NCI-H2029 (cell line): ENCODE data around the gene CNOT3.
A peak's percentile ranks its signal among the peaks of the same experiment; 100 is the strongest.

Experiments
- DNase-seq: peaks from one replicate; lab custom pipeline; 2025; lab: John Stamatoyannopoulos, UW

CNOT3 gene

DNA sequence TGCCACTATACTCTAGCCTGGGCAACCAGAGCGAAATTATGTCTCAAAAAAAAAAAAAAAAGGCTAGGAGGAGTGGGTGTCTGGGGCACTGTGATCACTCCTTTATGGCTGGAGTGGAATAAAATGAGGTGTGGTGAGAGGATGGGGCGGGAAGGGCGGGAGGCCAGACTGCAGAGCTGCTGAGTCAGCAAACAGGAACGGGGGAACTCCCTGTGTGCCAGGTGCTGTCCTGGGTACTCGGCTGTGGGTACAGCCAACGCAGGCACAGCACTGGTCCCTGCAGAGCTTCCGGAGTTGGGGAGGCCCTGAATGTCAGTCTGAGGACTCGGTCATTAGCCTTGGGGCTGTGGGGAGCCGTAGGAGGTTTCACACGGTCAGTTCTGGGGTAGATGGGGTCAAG is 16.3 kb upstream of the CNOT3 start:
- no peak for DNase-seq

DNA sequence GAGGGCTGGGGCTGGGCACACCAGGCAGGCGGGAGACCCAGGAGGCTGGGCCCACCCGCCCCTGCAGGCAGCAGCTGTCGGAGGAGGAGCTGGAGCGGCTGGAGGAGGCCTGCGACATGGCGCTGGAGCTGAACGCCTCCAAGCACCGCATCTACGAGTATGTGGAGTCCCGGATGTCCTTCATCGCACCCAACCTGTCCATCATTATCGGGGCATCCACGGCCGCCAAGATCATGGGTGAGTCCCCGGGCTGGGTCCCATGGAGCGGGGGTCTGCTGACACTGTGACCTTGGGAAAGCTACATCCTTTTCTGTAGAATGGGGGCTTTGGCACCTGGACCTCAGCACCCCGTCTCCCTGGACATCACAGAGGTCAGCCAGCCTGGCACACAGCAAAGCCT is 13.9 kb upstream of the CNOT3 start:
- no peak for DNase-seq

DNA sequence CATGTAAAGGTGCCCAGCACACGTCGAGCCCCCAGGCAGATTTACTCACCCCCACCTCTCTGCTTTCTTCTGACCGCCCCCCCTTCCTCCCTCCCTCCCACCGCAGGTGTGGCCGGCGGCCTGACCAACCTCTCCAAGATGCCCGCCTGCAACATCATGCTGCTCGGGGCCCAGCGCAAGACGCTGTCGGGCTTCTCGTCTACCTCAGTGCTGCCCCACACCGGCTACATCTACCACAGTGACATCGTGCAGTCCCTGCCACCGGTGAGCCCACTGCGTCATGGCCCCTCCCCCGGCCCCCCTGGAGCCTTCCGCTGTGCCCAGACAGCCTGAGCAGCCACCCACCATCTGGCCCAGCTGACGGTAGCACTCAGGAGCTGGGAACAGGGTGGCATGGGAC is 13.2 kb upstream of the CNOT3 start:
- DNase-seq = no peak

DNA sequence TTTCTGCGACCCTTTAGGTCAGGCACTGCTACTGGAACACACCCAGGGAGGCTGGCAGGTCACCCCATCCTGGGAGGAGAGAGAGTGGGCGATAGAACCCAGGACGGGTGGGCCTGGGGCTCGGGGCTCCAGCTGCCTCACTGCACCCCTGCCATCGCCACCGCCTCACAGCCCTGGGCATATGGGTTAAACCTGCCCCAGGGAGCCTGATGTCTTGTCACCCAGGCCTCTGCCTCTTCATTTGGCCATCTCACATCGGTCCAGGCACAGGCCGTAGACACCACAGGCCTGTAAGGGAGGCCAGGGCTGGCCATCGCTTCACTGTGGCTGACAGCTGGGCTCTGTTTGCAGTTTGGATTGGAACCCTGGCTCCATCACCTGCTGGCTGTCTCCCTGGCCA is 11.8 kb upstream of the CNOT3 start:
- no peak for DNase-seq

DNA sequence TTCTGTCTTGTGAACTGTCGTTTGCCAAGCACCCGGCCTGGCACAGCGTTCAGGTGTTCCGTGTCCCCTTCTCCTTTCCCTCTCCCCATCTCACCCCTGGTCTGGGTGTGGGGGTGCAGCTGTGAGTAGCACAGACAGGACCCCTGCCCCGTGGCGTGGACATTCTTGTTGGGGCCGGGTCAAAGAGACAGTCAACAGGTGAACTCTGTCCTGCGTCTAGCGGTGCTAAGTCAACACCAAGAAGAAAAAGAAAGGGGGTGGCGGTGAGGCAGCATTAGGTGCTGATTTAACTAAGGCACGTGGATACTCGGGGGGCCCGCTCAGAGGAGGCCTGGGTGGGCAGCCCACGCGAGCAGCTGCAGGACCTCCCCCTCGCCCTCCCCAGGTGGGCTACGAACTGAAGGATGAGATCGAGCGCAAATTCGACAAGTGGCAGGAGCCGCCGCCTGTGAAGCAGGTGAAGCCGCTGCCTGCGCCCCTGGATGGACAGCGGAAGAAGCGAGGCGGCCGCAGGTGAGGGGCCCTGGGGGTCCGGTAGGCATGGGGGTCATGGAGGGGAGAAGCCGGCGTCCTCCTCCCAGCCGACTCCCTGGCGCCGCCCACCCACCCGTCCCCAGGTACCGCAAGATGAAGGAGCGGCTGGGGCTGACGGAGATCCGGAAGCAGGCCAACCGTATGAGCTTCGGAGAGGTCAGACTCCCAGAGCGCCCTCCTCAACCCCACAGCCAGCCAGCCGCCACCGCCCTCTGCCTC is 9.7 kb upstream of the CNOT3 start:
- DNase-seq = no peak

DNA sequence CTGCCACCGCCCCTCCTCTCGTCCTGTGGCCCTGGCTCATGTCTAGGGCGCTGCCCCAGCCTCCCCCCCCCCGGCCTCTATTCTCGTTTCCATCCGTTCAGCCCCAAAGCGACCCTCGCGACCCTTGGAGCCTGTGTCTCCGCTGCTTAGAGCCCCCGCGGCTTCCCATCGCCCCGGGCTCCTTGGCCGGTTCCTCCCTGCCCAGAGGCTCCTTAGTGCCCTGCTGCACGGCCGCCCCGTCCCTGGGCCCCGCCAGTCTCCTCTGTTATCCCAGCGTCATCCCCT is 9.2 kb upstream of the CNOT3 start:
- DNase-seq = no peak

DNA sequence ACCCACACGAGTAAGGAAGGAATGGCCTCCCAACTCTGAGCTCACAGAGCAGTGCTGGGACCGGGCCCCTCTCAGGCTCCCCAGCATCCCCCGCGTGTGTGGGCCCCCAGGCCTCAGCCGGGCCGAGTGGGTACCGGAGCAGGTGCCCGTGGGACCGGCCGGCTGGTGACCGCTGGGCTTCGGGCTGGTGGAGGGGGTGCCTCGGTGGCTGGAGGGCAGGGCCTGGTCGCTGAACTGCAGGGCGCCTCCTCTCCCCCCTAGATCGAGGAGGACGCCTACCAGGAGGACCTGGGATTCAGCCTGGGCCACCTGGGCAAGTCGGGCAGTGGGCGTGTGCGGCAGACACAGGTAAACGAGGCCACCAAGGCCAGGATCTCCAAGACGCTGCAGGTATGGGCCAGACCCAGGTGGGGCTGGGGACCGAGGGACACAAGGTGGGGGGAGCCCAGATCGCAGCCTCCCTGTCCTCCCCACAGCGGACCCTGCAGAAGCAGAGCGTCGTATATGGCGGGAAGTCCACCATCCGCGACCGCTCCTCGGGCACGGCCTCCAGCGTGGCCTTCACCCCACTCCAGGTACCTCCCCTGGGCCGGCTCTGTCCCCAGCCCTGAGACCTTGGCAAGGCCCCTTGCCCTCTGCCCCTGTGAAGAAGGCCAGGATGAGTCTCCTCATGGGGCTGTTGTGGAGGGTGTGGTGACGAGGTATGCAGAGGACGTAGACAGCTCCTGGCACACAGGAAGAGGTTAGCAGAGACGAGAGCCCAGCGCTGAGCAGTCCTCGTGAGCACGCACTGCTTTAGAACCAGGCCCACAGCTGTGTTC is 8.6 kb upstream of the CNOT3 start:
- DNase-seq = no peak

DNA sequence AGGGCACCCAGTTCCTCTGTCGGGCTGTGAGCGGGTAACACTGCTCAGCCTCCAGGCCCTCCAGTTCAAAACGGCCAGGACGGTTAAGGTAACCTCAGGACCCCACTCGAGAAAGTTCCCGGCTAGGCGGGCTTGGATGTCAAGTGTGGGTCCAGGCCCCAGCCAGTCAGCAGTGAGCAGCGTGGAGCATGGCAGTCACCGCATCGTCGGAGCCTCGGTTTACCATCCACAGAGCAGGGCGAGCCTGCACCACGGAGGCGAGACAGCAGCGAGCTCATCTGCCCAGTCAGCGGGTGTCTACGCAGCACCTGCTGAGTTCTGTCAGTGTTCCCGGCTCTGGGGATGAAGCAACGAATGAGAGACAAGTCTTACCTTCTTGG is 8.0 kb upstream of the CNOT3 start:
- no peak for DNase-seq

DNA sequence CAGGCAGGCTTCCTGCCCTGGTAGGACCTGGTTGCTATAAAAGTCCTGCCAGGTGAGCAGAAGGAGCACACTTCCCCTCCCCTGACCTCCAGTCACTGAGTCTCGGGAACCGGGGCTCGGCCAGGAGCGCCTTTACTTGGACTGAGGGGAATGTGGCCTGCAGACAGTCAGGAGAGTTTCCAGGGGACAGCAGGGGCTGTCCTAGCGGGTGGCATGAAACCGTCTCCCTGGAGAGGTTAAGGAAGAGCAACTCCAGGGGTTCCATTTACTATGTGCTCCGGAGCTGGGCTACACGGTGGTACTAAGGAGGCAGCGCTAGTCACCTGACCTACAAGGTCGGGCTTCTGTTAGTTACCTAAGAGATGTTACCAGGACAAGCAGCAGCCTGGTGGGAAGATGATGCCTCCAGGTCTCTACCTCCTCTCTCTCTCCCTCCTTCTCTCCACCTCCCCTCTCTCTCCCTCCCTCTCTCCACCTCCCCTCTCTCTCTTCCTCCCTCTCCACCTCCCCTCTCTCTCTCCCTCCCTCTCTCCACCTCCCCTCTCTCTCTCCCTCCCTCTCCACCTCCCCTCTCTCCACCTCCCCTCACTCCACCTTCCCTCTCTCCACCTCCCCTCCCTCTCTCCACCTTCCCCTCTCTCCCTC is 4.1 kb upstream of the CNOT3 start:
- DNase-seq = peak; percentile 30

DNA sequence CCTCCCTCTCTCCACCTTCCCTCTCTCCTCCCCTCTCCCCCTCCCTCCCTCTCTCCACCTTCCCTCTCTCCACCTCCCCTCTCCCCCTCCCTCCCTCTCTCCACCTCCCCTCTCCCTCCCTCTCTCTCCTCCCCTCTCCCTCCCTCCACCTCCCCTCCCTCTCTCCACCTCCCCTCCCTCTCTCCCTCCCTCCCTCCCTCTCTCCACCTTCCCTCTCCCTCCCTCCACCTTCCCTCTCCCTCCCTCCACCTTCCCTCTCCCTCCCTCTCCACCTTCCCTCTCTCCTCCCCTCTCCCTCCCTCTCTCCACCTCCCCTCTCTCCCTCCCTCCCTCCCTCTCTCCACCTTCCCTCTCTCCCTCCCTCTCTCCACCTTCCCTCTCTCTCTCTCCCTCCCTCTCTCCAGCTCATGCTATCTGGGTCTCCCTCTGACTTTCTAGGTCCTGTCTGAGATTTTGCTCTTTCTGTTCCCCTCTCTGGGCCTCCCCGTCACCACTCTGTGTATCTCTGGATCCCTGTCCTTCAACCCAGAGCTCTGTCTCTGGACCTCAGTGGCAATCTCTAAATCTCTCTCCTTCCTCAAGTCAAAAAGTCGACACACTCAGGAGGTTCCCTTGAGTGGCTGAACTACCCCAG is 3.5 kb upstream of the CNOT3 start:
- no peak for DNase-seq

DNA sequence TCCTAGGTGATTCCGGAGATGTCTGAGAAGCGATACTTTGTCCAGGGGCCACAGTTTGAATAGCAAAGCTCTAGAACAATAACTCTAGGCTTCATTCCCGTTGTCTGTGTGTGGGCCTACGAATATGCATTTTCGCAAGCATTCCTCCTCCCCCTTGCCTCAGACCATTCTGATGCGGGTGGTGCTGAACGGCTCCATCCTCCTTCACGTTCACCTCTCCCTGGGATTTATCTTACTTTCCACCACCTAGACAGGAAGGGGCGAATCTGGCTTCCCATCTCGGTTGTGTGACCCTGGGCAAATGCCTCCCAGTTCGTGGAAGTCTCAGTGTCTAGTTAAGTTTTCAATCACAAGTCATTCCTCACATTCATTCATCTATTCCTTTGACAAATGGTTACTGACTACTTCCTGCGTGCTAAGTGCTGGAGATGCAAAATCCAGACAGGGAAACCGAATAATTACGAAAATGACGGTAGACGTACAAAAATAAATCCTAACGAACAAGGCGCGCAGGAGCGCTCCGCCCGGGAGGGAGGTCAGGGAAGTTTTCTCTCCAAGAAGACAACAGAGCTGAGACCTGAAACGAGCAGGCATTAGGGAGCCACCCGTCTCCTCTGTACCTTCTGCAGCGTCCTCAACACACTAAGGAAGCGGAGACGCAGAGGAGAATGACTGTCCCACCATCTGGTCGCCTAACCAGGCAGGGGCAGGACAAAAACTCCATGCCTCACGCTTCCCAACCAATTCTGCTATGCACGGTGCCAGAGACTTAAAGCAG is 1.3 kb upstream of the CNOT3 start:
- DNase-seq = no peak

DNA sequence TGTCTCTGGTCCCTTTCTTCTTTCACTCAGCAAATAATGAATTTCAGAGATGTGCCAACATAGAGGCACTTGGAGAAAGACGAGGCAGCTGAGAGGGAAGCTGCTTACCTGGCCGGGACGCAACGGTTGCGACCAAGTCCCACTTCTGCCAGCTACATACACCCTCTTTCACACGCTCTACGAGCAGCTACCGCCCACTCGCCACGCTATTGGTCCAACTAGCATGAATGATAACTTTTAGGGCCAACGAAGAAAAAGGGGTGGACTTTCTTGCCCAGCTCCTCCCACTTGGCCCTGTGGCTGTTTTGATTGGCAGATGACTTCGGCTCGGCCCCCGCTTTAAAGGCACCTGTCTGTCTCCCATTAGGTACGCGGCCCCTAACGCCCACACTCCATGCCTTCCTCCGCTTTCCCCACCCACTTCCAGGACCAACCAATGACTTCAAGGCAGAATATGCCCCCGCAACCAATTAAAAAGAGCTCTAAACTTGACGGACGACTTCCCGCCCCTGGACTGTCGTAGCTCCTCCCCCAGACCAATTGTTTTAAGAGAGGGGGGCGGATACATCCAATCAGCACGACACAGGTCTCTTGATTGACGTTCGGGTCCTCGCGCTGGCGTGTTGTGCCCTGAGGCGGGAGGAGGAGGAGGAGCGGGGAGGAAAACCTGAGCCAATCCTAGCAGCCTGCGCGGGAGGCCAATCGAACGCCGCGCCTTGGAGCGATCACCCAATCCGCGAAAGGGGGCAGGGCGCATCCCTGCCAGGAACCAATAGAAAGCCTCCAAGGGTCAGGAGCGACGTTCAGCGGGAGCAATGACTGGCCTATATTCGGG is 481 bp upstream of the CNOT3 start:
- peak; percentile 100 for DNase-seq

DNA sequence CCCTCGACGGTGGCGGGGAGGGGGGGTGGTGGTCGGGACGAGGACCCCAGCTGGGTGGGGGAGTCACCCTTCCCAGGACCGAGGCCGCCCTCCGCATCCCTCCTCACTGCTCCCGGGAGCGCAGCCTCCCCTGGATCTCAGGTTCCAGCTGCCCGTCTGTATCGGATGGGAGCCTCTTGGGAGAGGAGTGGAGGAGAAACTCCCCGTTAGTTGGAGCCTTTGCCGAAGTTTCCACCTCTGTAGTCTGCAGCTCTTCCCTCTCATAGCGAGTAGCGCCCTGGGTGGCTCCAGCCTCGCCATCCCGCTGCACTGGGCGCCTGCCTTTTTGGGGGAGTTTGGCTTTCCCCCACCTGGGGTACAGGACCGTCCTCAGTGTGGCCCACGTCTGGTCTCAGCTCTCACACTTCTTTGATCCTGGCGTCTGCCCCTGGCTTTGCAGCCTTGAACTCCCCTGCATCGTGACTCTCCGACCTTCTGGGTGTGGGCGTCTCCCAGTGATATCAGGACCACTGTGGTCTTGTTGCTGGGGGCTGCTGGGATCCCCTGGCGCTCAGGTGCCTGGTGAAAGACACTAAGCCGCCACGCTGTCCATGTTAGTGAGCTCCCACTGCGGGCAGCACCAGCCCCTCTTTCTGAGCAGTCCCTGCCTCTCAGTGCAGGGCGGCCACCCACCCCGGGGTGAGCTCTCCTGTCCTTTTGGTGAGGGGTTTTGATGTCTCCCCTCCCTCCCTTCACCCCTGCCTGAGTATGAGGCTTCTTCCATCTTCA is 1.1 kb downstream of the CNOT3 start:
- DNase-seq = no peak

DNA sequence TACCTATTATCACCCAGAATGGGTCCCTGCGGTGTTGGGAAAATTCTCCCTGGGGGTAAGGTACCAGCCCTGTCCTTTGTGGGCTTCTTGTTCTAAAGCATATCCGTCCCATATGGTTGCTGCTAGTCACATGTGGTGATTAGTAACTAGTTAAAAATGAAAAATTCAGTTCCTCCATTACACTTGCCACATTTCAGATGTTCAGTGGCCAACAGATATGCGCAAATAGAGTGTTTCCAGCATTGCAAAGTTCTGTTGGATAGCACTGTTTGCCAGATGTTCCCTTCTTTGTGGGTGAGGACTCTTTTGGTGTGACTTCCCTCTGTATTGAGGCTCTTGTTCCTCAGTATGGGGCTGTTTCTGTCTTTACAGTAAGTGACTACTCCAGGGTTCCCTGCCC is 3.8 kb downstream of the CNOT3 start:
- DNase-seq = no peak

DNA sequence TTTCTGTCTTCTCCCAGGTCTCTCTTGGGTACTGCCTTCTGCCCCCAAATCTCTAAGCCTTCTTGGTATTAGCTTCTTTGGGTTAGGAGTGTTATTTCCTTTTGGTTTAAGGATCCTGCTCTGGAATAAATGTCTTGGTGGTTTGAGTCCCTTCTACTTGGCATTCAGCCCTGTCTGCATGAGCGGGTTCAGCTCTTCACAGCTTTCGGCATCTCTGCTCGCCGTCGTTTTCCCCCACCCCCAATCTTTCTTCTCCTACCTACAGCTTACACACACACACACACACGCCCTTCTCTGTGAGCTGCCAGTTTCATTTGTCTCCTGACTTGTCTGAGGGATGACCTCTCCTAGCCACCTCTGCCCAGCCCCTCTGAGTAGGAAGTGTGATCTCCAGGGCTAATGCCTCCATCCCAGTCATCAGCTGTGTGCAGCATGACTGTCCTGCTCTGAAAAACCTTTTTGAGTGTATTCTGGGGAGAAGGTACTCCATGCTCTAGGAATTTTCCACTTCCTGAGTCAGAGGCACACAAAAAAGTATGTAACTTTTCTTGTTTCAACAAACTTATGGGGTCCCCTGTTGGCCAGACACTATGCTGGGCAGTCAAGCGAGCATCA is 4.7 kb downstream of the CNOT3 start:
- DNase-seq = no peak

DNA sequence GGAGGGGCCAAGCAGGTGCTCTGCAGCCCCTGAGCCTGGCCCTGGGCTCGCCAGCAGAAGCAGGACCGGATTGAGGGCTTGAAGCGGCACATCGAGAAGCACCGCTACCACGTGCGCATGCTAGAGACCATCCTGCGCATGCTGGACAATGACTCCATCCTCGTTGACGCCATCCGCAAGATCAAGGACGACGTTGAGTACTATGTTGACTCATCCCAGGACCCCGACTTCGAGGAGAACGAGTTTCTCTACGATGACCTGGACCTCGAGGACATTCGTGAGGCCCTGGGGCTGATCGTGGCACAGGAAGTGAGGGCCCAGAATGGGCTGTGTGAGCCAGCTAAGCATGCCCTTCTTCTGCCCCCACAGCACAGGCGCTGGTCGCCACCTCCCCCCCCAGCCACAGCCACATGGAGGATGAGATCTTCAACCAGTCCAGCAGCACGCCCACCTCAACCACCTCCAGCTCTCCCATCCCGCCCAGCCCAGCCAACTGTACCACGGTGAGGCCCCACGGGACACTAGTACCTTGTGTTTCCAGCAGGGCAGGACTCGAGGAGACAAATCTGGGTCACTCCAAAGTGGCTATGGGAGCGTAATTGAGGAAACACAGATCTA is 8.1 kb downstream of the CNOT3 start:
- no peak for DNase-seq

DNA sequence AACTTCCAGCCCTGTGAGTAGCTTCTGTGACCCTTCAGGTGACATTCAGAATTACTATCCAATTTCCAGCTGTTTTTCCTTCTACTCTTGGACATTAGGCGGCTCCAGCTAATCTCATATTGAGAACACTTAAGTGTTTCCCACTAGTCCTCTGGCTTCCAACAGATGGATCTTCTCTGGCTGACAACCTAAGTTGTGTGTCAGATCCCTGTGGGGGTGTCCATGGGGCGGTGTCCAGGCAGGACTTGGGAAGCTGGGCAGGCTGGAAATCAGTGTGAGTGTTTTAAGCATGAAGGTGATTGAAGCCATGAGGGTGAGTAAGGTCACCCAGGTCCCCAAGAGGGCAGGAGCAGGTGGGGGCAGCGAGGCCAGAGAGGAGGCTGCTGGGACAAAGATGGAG is 10.1 kb downstream of the CNOT3 start:
- no peak for DNase-seq

DNA sequence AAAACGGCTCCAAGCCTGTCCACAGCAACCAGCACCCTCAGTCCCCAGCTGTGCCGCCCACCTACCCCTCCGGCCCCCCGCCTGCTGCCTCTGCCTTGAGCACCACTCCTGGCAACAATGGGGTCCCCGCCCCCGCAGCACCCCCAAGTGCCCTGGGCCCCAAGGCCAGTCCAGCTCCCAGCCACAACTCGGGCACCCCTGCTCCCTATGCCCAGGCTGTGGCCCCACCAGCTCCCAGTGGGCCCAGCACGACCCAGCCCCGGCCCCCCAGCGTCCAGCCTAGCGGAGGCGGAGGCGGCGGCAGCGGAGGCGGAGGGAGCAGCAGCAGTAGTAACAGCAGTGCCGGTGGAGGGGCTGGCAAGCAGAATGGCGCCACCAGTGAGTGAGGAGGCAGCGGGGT is 10.6 kb downstream of the CNOT3 start:
- no peak for DNase-seq

DNA sequence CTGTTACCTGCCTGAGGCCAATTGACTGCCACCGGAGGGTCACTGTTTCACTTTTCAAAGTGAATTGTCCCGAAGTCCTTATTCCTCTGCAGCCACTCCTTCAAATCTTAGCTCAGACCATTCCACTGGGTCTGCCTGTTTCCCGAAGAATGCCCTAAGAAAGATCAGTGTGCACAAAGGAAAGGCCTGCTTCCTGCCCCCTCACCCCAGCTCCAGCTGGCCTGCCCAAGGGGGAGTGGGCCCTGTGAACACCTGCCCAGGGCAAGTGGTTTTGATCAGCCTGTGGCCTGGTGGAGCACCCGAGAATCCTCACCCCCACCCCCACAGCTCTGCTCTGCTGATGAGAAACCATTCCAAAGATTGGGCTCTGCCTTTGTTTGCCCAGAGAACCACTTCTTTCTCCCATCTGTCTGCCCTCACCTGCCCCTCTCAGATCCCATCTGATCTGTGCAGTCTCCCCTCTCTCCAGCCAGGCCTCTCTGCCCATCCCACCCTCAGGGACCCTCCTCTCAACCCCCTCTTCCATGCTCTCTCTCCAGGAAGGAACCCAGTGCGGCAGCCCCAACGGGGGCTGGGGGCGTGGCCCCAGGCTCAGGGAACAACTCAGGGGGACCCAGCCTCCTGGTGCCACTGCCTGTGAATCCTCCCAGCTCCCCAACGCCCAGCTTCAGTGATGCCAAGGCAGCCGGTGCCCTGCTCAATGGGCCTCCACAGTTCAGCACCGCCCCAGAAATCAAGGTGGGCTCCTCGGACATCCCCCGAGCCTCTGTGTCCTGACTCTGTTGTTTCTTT is 11.7 kb downstream of the CNOT3 start:
- no peak for DNase-seq
